ENCODE results near the gene COL8A1.

GRCh38 chr3:99638167-99638948 lies at the start of gene COL8A1:
- TF ChIP-seq EZH2phosphoT487 (IDR thresholded peaks at IDR 0.05; ENCODE audit: low read length) (no peak), CTCF (IDR thresholded peaks at IDR 0.05; ENCODE audit: low read length) (no peak), EZH2 (optimal IDR thresholded peaks at IDR 0.05; ENCODE audit: low read depth, low read length) (no peak)
